ENCODE results near the gene KIF12. TPM values are rescaled to one million over a fixed set of nuclear protein-coding genes. Genes with fewer than 3 reads are reported as not detected.

Gene KIF12
- total and polyA plus RNA-seq, 2 of the 8 experiments (the other 6 are each of a cell fraction or from before 2014, with no cell fraction given) = 2.9 to 3.9 TPM

DNA sequence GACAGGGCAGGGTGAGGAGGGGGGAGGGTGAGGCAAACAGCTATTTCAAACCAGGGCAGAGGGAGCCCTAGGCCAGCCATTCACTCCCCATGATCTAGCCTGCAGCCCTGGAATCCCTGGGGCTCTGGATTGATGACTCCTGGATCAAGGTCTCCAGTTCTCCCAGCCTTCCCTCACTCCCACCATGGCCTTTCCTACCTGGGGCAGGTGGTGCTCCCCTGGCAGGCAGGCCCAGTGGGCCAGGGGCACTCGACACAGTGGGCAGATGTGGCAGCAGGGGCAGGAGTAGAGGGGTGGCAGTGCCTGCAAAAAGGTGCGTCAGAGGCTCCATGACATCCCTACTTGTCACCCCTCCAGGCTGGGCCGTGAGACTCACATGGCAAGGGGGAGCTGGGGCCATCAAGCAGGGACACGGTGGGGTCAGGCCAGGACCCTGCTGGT, 6.0 kb downstream of the KIF12 start (continued):
- TF ChIP-seq, protein P1, sequence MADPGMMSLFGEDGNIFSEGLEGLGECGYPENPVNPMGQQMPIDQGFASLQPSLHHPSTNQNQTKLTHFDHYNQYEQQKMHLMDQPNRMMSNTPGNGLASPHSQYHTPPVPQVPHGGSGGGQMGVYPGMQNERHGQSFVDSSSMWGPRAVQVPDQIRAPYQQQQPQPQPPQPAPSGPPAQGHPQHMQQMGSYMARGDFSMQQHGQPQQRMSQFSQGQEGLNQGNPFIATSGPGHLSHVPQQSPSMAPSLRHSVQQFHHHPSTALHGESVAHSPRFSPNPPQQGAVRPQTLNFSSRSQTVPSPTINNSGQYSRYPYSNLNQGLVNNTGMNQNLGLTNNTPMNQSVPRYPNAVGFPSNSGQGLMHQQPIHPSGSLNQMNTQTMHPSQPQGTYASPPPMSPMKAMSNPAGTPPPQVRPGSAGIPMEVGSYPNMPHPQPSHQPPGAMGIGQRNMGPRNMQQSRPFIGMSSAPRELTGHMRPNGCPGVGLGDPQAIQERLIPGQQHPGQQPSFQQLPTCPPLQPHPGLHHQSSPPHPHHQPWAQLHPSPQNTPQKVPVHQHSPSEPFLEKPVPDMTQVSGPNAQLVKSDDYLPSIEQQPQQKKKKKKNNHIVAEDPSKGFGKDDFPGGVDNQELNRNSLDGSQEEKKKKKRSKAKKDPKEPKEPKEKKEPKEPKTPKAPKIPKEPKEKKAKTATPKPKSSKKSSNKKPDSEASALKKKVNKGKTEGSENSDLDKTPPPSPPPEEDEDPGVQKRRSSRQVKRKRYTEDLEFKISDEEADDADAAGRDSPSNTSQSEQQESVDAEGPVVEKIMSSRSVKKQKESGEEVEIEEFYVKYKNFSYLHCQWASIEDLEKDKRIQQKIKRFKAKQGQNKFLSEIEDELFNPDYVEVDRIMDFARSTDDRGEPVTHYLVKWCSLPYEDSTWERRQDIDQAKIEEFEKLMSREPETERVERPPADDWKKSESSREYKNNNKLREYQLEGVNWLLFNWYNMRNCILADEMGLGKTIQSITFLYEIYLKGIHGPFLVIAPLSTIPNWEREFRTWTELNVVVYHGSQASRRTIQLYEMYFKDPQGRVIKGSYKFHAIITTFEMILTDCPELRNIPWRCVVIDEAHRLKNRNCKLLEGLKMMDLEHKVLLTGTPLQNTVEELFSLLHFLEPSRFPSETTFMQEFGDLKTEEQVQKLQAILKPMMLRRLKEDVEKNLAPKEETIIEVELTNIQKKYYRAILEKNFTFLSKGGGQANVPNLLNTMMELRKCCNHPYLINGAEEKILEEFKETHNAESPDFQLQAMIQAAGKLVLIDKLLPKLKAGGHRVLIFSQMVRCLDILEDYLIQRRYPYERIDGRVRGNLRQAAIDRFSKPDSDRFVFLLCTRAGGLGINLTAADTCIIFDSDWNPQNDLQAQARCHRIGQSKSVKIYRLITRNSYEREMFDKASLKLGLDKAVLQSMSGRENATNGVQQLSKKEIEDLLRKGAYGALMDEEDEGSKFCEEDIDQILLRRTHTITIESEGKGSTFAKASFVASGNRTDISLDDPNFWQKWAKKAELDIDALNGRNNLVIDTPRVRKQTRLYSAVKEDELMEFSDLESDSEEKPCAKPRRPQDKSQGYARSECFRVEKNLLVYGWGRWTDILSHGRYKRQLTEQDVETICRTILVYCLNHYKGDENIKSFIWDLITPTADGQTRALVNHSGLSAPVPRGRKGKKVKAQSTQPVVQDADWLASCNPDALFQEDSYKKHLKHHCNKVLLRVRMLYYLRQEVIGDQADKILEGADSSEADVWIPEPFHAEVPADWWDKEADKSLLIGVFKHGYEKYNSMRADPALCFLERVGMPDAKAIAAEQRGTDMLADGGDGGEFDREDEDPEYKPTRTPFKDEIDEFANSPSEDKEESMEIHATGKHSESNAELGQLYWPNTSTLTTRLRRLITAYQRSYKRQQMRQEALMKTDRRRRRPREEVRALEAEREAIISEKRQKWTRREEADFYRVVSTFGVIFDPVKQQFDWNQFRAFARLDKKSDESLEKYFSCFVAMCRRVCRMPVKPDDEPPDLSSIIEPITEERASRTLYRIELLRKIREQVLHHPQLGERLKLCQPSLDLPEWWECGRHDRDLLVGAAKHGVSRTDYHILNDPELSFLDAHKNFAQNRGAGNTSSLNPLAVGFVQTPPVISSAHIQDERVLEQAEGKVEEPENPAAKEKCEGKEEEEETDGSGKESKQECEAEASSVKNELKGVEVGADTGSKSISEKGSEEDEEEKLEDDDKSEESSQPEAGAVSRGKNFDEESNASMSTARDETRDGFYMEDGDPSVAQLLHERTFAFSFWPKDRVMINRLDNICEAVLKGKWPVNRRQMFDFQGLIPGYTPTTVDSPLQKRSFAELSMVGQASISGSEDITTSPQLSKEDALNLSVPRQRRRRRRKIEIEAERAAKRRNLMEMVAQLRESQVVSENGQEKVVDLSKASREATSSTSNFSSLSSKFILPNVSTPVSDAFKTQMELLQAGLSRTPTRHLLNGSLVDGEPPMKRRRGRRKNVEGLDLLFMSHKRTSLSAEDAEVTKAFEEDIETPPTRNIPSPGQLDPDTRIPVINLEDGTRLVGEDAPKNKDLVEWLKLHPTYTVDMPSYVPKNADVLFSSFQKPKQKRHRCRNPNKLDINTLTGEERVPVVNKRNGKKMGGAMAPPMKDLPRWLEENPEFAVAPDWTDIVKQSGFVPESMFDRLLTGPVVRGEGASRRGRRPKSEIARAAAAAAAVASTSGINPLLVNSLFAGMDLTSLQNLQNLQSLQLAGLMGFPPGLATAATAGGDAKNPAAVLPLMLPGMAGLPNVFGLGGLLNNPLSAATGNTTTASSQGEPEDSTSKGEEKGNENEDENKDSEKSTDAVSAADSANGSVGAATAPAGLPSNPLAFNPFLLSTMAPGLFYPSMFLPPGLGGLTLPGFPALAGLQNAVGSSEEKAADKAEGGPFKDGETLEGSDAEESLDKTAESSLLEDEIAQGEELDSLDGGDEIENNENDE (IDR thresholded peaks at IDR 0.05; ENCODE audit: insufficient replicate concordance, low read length) = no peak
- TF ChIP-seq NRF1 (IDR thresholded peaks at IDR 0.05; ENCODE audit: low read depth, low read length) = no peak

Data from H1 (cell line).